K562 (cell line): ENCODE measurements around the gene GADD45GIP1. TPM values are rescaled to one million over a fixed set of nuclear protein-coding genes. Genes with fewer than 3 reads are reported as not detected.

ENCODE experiments used
- ADNP ChIP-seq: fragments of 200-800 bp; sonication (Bioruptor generic); IDR thresholded peaks from 2 replicates; pipeline ENCODE4 v1.6.1; 2016; ENCODE audit warnings: missing genetic modification characterization, missing compliant biosample characterization
- GTF2F1 ChIP-seq: IDR thresholded peaks from 2 replicates; pipeline ENCODE4 v1.6.1; 2011; ENCODE audit warnings: low read depth, low read length, improper control_type of control experiment
- MAFK ChIP-seq: IDR thresholded peaks from 2 replicates; pipeline ENCODE4 v1.6.1; 2011; ENCODE audit warnings: low read length, improper control_type of control experiment
- MITF ChIP-seq: IDR thresholded peaks from 2 replicates; pipeline ENCODE4 v1.6.1; 2014; ENCODE audit warnings: antibody characterized with exemption
- NELFE ChIP-seq: IDR thresholded peaks from 2 replicates; pipeline ENCODE4 v1.6.1; 2011; ENCODE audit warnings: mild to moderate bottlenecking; ENCODE audit not compliant: insufficient read depth, insufficient read length
- NRF1 ChIP-seq, 2 experiments: fragments of 450-650 bp; IDR thresholded peaks in 1 of 2; conservative IDR thresholded peaks in 1 of 2; 2 replicates each; pipeline ENCODE4 v1.6.1; 2014; ENCODE audit warnings: mild to moderate bottlenecking in 2 of 2
- RHOXF2B ChIP-seq: fragments of 250-450 bp; sonication (Bioruptor Pico); conservative IDR thresholded peaks from 2 replicates; pipeline ENCODE4 v1.5.1; 2021
- SAFB2 ChIP-seq: fragments of 200-400 bp; formaldehyde crosslinking; IDR thresholded peaks from 2 replicates; pipeline ENCODE4 v1.6.1; 2018; ENCODE audit warnings: borderline replicate concordance, low read length, low read depth, moderate library complexity; ENCODE audit not compliant: severe bottlenecking
- SREBF2 ChIP-seq: sonication (generic); formaldehyde crosslinking; IDR thresholded peaks from 2 replicates; pipeline ENCODE4 v1.4.0; 2020; ENCODE audit warnings: mild to moderate bottlenecking, missing genetic modification reagents
- ZBTB40 ChIP-seq, 2 experiments: fragments of 450-650 bp in 1 of 2; sonication (generic) in 1 of 2; formaldehyde crosslinking in 1 of 2; IDR thresholded peaks; 2 replicates each; pipeline versions ENCODE4 v1.7.1 to v1.9.0; 2016 to 2022; ENCODE audit warnings: inconsistent platforms in 1 of 2, mild to moderate bottlenecking in 1 of 2, missing genetic modification reagents in 1 of 2
- ZNF609 ChIP-seq: sonication (generic); formaldehyde crosslinking; IDR thresholded peaks from 2 replicates; pipeline ENCODE4 v1.8.1; 2023; ENCODE audit warnings: missing genetic modification reagents, mild to moderate bottlenecking, borderline replicate concordance
- polyA plus RNA-seq, 8 experiments: library from polyadenylated mRNA; depleted of rRNA in 4 of 8; stranded (reverse) in 5 of 8; unstranded in 3 of 8; fragments of >200 nt; fragmentation: Nextera tagmentation in 2 of 8; fragmentation: Illumina TruSeq in 1 of 8; extraction: Ambion mirVana in 2 of 8; extraction: Trizol in 1 of 8; gene quantifications; 2 replicates each; pipeline versions ENCODE4 v1.2.1 to v1.2.3, GENCODE V29; 2011 to 2014; ENCODE audit warnings: inconsistent platforms in 1 of 8, missing spikeins in 1 of 8
- total RNA-seq, 7 experiments: library from RNA; depleted of rRNA in 6 of 7; stranded (reverse); fragments of >200 nt in 6 of 7; fragmentation: Illumina TruSeq in 2 of 7; extraction: Trizol in 2 of 7; gene quantifications; 2 replicates each; pipeline versions ENCODE4 v1.2.1 to v1.2.3, GENCODE V29; 2011 to 2021; ENCODE audit warnings: low replicate concordance in 1 of 7

The GADD45GIP1 gene
- total and polyA plus RNA-seq, 9 of the 15 experiments (the other 6 are each of a cell fraction or from before 2014, with no cell fraction given), result 5.1 to 161 (median 29.2) TPM

- TF ChIP-seq NRF1 (conservative IDR thresholded peaks at IDR 0.05 in 1 of 2, IDR thresholded peaks at IDR 0.05 in 1 of 2), result peak; percentile 19 to 39; a peak in 1 of 4 replicates
- TF ChIP-seq SAFB2, result no peak
- no peak for TF ChIP-seq MAFK
- no peak for TF ChIP-seq GTF2F1
- TF ChIP-seq RHOXF2B (CRISPR knock-in tag), result no peak
- TF ChIP-seq ZBTB40 (IDR thresholded peaks at IDR 0.05), result 0 out of 2 replicates have a peak, but pooled peaks have one; percentile 66
- no peak for TF ChIP-seq ZBTB40 (CRISPR knock-in tag; IDR thresholded peaks at IDR 0.05)
- no peak for TF ChIP-seq NELFE
- TF ChIP-seq MITF, result 0 out of 2 replicates have a peak, but pooled peaks have one; percentile 20
- TF ChIP-seq SREBF2 (CRISPR knock-in tag), result no peak
- TF ChIP-seq ZNF609 (CRISPR knock-in tag), result no peak
- TF ChIP-seq ADNP (tag), result no peak
Measured at GRCh38 chr19:12965017-12965811, 8.2 kb upstream of the GADD45GIP1 start (continued).
